Neural cell (in vitro differentiated cells): Measurements from ENCODE around the gene ATP13A3.

Experiments
- CTCF ChIP-seq: fragments of 450-650 bp; IDR thresholded peaks from 2 replicates; pipeline ENCODE4 v1.5.1; 2014; ENCODE audit warnings: antibody characterized with exemption, mild to moderate bottlenecking, moderate library complexity; ENCODE audit not compliant: poor library complexity, severe bottlenecking
- EP300 ChIP-seq: fragments of 450-650 bp; conservative IDR thresholded peaks from 2 replicates; pipeline ENCODE4 v1.6.1; 2014; ENCODE audit warnings: antibody characterized with exemption, mild to moderate bottlenecking, moderate library complexity; ENCODE audit not compliant: poor library complexity, severe bottlenecking
- EZH2 ChIP-seq: fragments of 200-600, 300-800 bp; shearing (Covaris generic), sonication (generic); IDR thresholded peaks from 2 replicates; pipeline ENCODE4 v1.6.1; 2014; ENCODE audit warnings: antibody characterized with exemption, low read length, borderline replicate concordance, mild to moderate bottlenecking; ENCODE audit not compliant: insufficient read depth, poor library complexity, severe bottlenecking
- MXI1 ChIP-seq: fragments of 450-650 bp; conservative IDR thresholded peaks from 2 replicates; pipeline ENCODE4 v1.6.1; 2014; ENCODE audit warnings: antibody characterized with exemption, mild to moderate bottlenecking; ENCODE audit not compliant: poor library complexity, severe bottlenecking
- POLR2AphosphoS5 ChIP-seq: IDR thresholded peaks from 2 replicates; pipeline ENCODE4 v1.6.1; 2012
- RAD21 ChIP-seq: fragments of 450-650 bp; conservative IDR thresholded peaks from 2 replicates; pipeline ENCODE4 v1.6.1; 2014; ENCODE audit warnings: antibody characterized with exemption, mild to moderate bottlenecking, moderate library complexity
- REST ChIP-seq: IDR thresholded peaks from 2 replicates; pipeline ENCODE4 v1.6.1; 2012; ENCODE audit warnings: borderline replicate concordance
- SMC3 ChIP-seq: fragments of 450-650 bp; conservative IDR thresholded peaks from 2 replicates; pipeline ENCODE4 v1.6.1; 2014; ENCODE audit warnings: antibody characterized with exemption, mild to moderate bottlenecking, moderate library complexity; ENCODE audit not compliant: poor library complexity
- TAF1 ChIP-seq: IDR thresholded peaks from 2 replicates; pipeline ENCODE4 v1.6.1; 2012; ENCODE audit warnings: low read depth

GRCh38 chr3:194482196-194482593 is 4.6 kb downstream of the ATP13A3 start:
- TF ChIP-seq CTCF (no peak), EP300 (no peak), TAF1 (no peak), RAD21 (no peak), POLR2AphosphoS5 (no peak), MXI1 (no peak), EZH2 (no peak), SMC3 (no peak), REST (no peak)
